Hepatocyte (in vitro differentiated cells): ENCODE measurements around the gene ATP1A1. TPM values are rescaled to one million over a fixed set of nuclear protein-coding genes. Genes with fewer than 3 reads are reported as not detected.

ENCODE experiments used
- DNase-seq: peaks from one replicate; pipeline ENCODE4 v3.0.0-alpha.2; 2016; ENCODE audit warnings: low spot score
- H2AFZ ChIP-seq: fragments of 200-600 bp; sonication (generic); 2 replicates; pipeline ENCODE4 v1.6.0; 2016; ENCODE audit warnings: antibody characterized with exemption, mild to moderate bottlenecking
- H3K27ac ChIP-seq: fragments of 200-600 bp; sonication (generic); 2 replicates; pipeline ENCODE4 v1.5.1; 2016; ENCODE audit warnings: mild to moderate bottlenecking
- H3K27me3 ChIP-seq: fragments of 200-600 bp; sonication (generic); 2 replicates; pipeline ENCODE4 v1.6.1; 2016
- H3K36me3 ChIP-seq: fragments of 200-600 bp; sonication (generic); replicated peaks from 2 replicates; pipeline ENCODE4 v1.5.1; 2016; ENCODE audit warnings: low read depth; ENCODE audit not compliant: insufficient read depth
- H3K4me1 ChIP-seq: fragments of 200-600 bp; sonication (generic); 2 replicates; pipeline ENCODE4 v1.5.1; 2016; ENCODE audit warnings: mild to moderate bottlenecking, moderate library complexity; ENCODE audit not compliant: insufficient read depth
- H3K4me2 ChIP-seq: fragments of 200-600 bp; sonication (generic); 2 replicates; pipeline ENCODE4 v1.6.0; 2016
- H3K4me3 ChIP-seq: fragments of 200-600 bp; sonication (generic); 2 replicates; pipeline ENCODE4 v1.5.1; 2016; ENCODE audit warnings: mild to moderate bottlenecking
- H3K79me2 ChIP-seq: fragments of 200-600 bp; sonication (generic); 2 replicates; pipeline ENCODE4 v1.6.0; 2017; ENCODE audit warnings: mild to moderate bottlenecking
- H3K9me2 ChIP-seq: fragments of 200-600 bp; sonication (generic); replicated peaks from 2 replicates; pipeline ENCODE4 v1.6.0; 2017; ENCODE audit warnings: mild to moderate bottlenecking; ENCODE audit not compliant: insufficient read depth
- H3K9me3 ChIP-seq: fragments of 200-600 bp; sonication (generic); 2 replicates; pipeline ENCODE4 v1.5.1; 2016; ENCODE audit warnings: low read depth, mild to moderate bottlenecking
- H4K20me1 ChIP-seq: fragments of 200-600 bp; sonication (generic); 2 replicates; pipeline ENCODE4 v1.6.0; 2016; ENCODE audit warnings: mild to moderate bottlenecking; ENCODE audit not compliant: insufficient read depth, poor library complexity, severe bottlenecking
- EZH2 ChIP-seq: fragments of 200-600 bp; sonication (generic); IDR thresholded peaks from 2 replicates; pipeline ENCODE4 v1.6.1; 2016; ENCODE audit warnings: antibody characterized with exemption, mild to moderate bottlenecking, borderline replicate concordance
- EZH2phosphoT487 ChIP-seq: fragments of 200-600 bp; sonication (generic); IDR thresholded peaks from one replicate; pipeline ENCODE4 v1.6.1; 2018; ENCODE audit warnings: antibody characterized with exemption, mild to moderate bottlenecking, low read depth, moderate library complexity; ENCODE audit not compliant: unreplicated experiment, severe bottlenecking
- WGBS: methylation state at CpG from one replicate; pipeline ENCODE4 v1.1.6; 2016; ENCODE audit warnings: low lambda C conversion rate; ENCODE audit errors: missing lambda C conversion rate; 5-methylcytosine and 5-hydroxymethylcytosine counted together
- polyA plus RNA-seq: library from polyadenylated mRNA; unstranded; fragments of >200 nt; fragmentation: Nextera tagmentation; extraction: Ambion mirVana; gene quantifications from 2 replicates; pipeline ENCODE4 v1.2.1, GENCODE V29; 2016
- total RNA-seq: library from RNA; depleted of rRNA; stranded (reverse); fragments of >200 nt; gene quantifications from 2 replicates; pipeline ENCODE4 v1.2.3, GENCODE V29; 2014
- TF ChIP-seq, protein P1 (sequence below): fragments of 200-600 bp; sonication (generic); IDR thresholded peaks from 2 replicates; pipeline ENCODE4 v1.5.1; 2016; ENCODE audit warnings: antibody characterized with exemption, mild to moderate bottlenecking; ENCODE audit not compliant: poor library complexity

The ATP1A1 gene
- 559 and 564 TPM in 2 replicates for total RNA-seq
- 412 and 415 TPM in 2 replicates for polyA plus RNA-seq

DNA sequence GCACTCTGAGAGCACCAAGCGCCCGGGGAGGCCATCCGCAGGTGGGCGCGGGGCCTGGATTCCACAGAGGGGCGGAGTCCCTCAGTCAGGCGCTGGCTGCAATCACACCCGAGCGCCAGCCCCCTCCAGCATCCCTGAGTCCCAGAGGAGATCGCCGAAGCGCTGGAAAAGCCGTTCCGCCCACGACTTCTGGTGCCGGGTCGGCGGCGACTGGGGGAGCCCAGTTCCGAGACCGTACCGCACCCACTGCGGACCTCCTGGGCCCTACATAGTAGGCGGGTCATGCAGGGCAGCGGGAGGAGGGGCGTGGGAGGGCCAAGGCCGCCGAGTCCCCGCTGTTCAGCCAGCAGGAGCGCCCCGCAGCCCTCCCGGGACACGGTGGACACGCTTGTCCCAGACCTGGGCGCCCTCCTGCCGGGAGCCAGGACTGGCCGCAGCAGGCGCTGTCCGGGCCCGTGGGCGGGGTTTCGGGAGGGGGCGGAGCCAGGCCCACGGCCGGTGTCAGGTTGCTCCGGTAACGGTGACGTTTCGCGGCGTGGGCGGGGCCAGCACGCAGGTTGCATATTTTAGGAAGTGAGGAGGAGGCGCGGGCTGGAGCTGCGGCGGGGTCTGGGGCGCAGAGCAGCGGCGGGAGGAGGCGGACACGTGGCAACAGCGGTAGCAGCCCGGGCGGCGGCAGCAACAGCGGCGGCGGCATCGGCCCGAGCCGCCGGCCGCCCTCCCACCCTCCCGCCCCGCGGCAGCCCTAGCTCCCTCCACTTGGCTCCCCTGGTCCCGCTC lies at the start of gene ATP1A1:
Gene ATP1A1 (plus strand): TSS at position 594 of the 780 bp plus-strand sequence. CDS start 268 bp downstream, outside the sequence.
- WGBS = 1% methylated on average over 39 of the region's 78 CpGs
- Histone ChIP-seq H3K36me3 (no peaks in the 10 kb centered on the region), H3K27ac (peak within 1 kb of the TSS; percentile 99), H3K9me3 (no peaks in the 10 kb centered on the region), H3K9me2 (no peaks in the 10 kb centered on the region), H4K20me1 (peaks cover 24% of the 10 kb centered on the region), H3K4me1 (peaks cover 34% of the 10 kb centered on the region), H3K4me2 (peak within 1 kb of the TSS; percentile 86), H2AFZ (peak within 1 kb of the TSS; percentile 79), H3K27me3 (no peaks in the 10 kb centered on the region), H3K79me2 (peaks cover 44% of the 10 kb centered on the region), H3K4me3 (peak within 1 kb of the TSS; percentile 97)
- no peak for TF ChIP-seq EZH2phosphoT487
- TF ChIP-seq, protein P1, sequence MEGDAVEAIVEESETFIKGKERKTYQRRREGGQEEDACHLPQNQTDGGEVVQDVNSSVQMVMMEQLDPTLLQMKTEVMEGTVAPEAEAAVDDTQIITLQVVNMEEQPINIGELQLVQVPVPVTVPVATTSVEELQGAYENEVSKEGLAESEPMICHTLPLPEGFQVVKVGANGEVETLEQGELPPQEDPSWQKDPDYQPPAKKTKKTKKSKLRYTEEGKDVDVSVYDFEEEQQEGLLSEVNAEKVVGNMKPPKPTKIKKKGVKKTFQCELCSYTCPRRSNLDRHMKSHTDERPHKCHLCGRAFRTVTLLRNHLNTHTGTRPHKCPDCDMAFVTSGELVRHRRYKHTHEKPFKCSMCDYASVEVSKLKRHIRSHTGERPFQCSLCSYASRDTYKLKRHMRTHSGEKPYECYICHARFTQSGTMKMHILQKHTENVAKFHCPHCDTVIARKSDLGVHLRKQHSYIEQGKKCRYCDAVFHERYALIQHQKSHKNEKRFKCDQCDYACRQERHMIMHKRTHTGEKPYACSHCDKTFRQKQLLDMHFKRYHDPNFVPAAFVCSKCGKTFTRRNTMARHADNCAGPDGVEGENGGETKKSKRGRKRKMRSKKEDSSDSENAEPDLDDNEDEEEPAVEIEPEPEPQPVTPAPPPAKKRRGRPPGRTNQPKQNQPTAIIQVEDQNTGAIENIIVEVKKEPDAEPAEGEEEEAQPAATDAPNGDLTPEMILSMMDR = peak; percentile 14
- peak; percentile 98 for DNase-seq

DNA sequence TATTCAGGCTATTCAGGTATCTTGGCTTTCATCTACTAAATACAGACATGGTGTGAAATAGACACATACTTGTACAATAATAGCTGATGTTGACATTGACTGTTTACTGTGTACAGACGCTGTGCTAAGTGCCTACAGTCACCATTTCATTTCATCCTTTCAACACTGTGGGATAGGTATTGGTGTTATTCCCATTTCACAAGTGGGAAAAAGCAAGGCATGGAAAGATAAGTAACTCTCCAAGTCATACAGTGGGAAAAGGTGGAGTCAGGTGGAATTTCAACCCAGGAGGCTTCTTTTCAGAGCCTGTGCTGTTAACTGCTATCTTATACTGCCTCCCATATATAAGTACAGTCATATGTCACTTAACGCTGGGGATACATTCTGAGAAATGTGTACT lies 49.6 kb upstream of the ATP1A1 start:
- Histone ChIP-seq H3K9me2 (no peaks in the 10 kb centered on the region), H4K20me1 (no peaks in the 10 kb centered on the region), H3K79me2 (no peaks in the 10 kb centered on the region), H3K9me3 (no peaks in the 10 kb centered on the region), H3K4me3 (no peak overlapping the region), H2AFZ (no peak overlapping the region), H3K27me3 (no peaks in the 10 kb centered on the region), H3K36me3 (no peaks in the 10 kb centered on the region), H3K4me1 (peaks cover 25% of the 10 kb centered on the region), H3K27ac (peak overlapping the region; percentile 21), H3K4me2 (peak overlapping the region; percentile 19)
- TF ChIP-seq EZH2phosphoT487 = no peak
- TF ChIP-seq EZH2 = no peak
- TF ChIP-seq, protein P1 = no peak
- DNase-seq = no peak
- 45% methylated on average over 2 of the region's 2 CpGs for WGBS

DNA sequence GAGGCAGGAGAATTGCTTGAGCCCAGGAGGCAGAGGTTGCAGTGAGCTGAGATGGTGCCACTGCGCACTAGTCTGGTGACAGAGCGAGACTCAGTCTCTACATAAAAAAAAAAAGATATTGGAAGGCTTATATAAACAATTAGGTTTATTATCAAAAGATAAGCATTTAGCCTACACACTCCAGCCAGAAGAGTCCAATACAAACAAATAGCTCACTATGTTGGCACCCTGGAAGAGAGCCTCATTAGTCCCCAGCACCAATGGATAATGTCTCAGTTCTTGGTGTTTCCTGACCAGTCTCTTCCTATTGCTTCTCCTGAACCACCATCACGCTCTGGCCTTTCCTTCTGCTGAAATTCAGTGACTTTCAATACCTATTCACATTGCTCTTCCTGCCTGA lies 48.6 kb upstream of the ATP1A1 start:
- Histone ChIP-seq H4K20me1 (no peaks in the 10 kb centered on the region), H3K27me3 (no peaks in the 10 kb centered on the region), H3K79me2 (no peaks in the 10 kb centered on the region), H3K27ac (no peak overlapping the region), H3K4me2 (no peak overlapping the region), H3K4me1 (peaks cover 21% of the 10 kb centered on the region), H3K36me3 (no peaks in the 10 kb centered on the region), H3K9me2 (no peaks in the 10 kb centered on the region), H3K9me3 (no peaks in the 10 kb centered on the region), H3K4me3 (no peak overlapping the region), H2AFZ (no peak overlapping the region)
- no peak for DNase-seq
- 88% methylated on average over 3 of the region's 3 CpGs for WGBS
- TF ChIP-seq, protein P1 = no peak
- no peak for TF ChIP-seq EZH2
